Neutrophil (primary cell): Measurements from ENCODE around the gene RELL2.

Source experiments
- H3K27ac ChIP-seq: fragments of 200-600 bp; sonication (generic); 2 replicates; pipeline ENCODE4 v1.5.1; 2016; ENCODE audit warnings: mild to moderate bottlenecking, moderate library complexity
- H3K27me3 ChIP-seq: fragments of 200-600 bp; sonication (generic); 2 replicates; pipeline ENCODE4 v1.6.0; 2016; ENCODE audit warnings: mild to moderate bottlenecking
- H3K36me3 ChIP-seq: fragments of 200-600 bp; sonication (generic); 2 replicates; pipeline ENCODE4 v1.5.1; 2017
- H3K4me1 ChIP-seq, 2 experiments: fragments of 200-600 bp in 1 of 2; sonication (generic) in 1 of 2; 1 replicate in 1 of 2; 2 replicates in 1 of 2; pipeline versions ENCODE4 v1.5.1 to v1.6.1; 2013 to 2016; ENCODE audit warnings: low read depth in 1 of 2, low read length in 1 of 2, mild to moderate bottlenecking in 1 of 2, moderate library complexity in 1 of 2; ENCODE audit not compliant: control insufficient read depth in 1 of 2, insufficient read depth in 1 of 2
- H3K4me3 ChIP-seq, 2 experiments: fragments of 200-600 bp in 1 of 2; sonication (generic) in 1 of 2; 1 replicate in 1 of 2; 2 replicates in 1 of 2; pipeline ENCODE4 v1.5.1; 2013 to 2016; ENCODE audit warnings: low read depth in 1 of 2, low read length in 1 of 2, mild to moderate bottlenecking in 1 of 2, moderate library complexity in 1 of 2
- H3K9me3 ChIP-seq: fragments of 200-600 bp; sonication (generic); 2 replicates; pipeline ENCODE4 v1.5.1; 2016
- CTCF ChIP-seq: fragments of 200-600 bp; sonication (generic); IDR thresholded peaks from 2 replicates; pipeline ENCODE4 v1.5.1; 2016; ENCODE audit warnings: antibody characterized with exemption

RELL2 gene

GRCh38 chr5:141623611-141624010 is 13.2 kb upstream of the RELL2 start:
- Histone ChIP-seq H3K4me3 (no peak overlapping the region), H3K36me3 (peaks cover 81% of the 10 kb centered on the region), H3K9me3 (no peaks in the 10 kb centered on the region), H3K4me1 (peaks cover 0 to 5% of the 10 kb centered on the region in 2 experiments), H3K27ac (no peak overlapping the region), H3K27me3 (no peaks in the 10 kb centered on the region)
- TF ChIP-seq CTCF: no peak

- H3K27ac ChIP-seq: no peak overlapping the region
- no peak overlapping the region for H3K4me3 ChIP-seq
- no peaks in the 10 kb centered on the region for H3K9me3 ChIP-seq
- TF ChIP-seq CTCF: no peak
- peaks cover 74% of the 10 kb centered on the region for H3K36me3 ChIP-seq
- no peaks in the 10 kb centered on the region for H3K4me1 ChIP-seq
- H3K27me3 ChIP-seq: no peaks in the 10 kb centered on the region
Measured at GRCh38 chr5:141628175-141628788, 8.5 kb upstream of the RELL2 start.

GRCh38 chr5:141630570-141631140 is 6.1 kb upstream of the RELL2 start:
- Histone ChIP-seq H3K27ac (no peak overlapping the region), H3K4me1 (peaks cover 4 to 8% of the 10 kb centered on the region in 2 experiments), H3K36me3 (peaks cover 58% of the 10 kb centered on the region), H3K9me3 (no peaks in the 10 kb centered on the region), H3K4me3 (no peak overlapping the region), H3K27me3 (no peaks in the 10 kb centered on the region)
- no peak for TF ChIP-seq CTCF

GRCh38 chr5:141632650-141633049 is 4.1 kb upstream of the RELL2 start:
- H3K36me3 ChIP-seq: peaks cover 41% of the 10 kb centered on the region
- peaks cover 18 to 19% of the 10 kb centered on the region in 2 experiments for H3K4me1 ChIP-seq
- no peak for TF ChIP-seq CTCF
- H3K27me3 ChIP-seq: peaks cover 3% of the 10 kb centered on the region
- no peak overlapping the region for H3K27ac ChIP-seq
- H3K9me3 ChIP-seq: no peaks in the 10 kb centered on the region
- H3K4me3 ChIP-seq: no peak overlapping the region

- peaks cover 15% of the 10 kb centered on the region for H3K27me3 ChIP-seq
- TF ChIP-seq CTCF: no peak
- peaks cover 28% of the 10 kb centered on the region for H3K36me3 ChIP-seq
- H3K9me3 ChIP-seq: no peaks in the 10 kb centered on the region
- H3K4me3 ChIP-seq: no peak overlapping the region
- peaks cover 25 to 27% of the 10 kb centered on the region in 2 experiments for H3K4me1 ChIP-seq
- no peak overlapping the region for H3K27ac ChIP-seq
Measured at GRCh38 chr5:141633871-141634561, 2.8 kb upstream of the RELL2 start.
